Stimulated activated CD4-positive, alpha-beta T cell treated with anti-CD3 and anti-CD28 coated beads, Interleukin-12 subunit alpha, Interleukin-12 subunit beta, amount 100 ng/mL, for 24 hours (primary cell): ENCODE results near the gene KCNMB3.
"Not testable (repeated sequence)": the region's sequence is repeated elsewhere in the genome, so short reads cannot be mapped to it uniquely, and the experiment has no call there.

Experiments used
- DNase-seq, 2 experiments: peaks; one replicate each; pipeline ENCODE4 v3.0.0-alpha.2; 2020; ENCODE audit warnings: low read depth in 2 of 2

Gene KCNMB3, protein sequence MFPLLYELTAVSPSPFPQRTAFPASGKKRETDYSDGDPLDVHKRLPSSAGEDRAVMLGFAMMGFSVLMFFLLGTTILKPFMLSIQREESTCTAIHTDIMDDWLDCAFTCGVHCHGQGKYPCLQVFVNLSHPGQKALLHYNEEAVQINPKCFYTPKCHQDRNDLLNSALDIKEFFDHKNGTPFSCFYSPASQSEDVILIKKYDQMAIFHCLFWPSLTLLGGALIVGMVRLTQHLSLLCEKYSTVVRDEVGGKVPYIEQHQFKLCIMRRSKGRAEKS

DNA sequence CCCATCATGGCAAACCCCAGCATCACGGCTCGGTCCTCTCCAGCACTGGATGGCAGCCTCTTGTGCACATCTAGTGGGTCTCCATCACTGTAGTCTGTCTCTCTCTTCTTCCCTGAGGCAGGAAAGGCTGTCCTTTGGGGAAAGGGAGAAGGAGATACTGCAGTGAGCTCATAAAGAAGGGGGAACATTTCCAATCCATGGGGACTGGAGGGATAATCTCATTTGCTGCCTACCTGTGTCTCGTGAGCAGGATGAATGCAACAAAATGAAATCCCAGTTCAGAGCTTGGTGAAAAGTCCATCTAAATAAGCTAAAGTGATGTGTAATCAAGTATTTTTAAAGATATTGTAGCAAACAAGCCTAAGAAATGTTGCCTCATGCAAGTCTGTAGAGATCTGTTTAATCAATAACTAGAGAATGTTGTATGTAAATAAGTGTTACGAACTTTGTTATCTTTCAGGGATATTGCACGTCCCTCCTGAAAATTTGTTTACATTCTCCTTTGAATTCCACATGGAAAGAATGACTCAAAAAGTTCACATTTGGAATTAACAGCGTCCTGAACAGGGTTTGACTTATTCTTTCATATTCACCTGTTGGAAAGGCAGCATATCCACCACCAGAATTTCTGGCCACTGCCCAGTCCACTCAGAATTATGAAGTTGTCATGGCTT lies at the start of gene KCNMB3:
TSS of gene KCNMB3 (minus strand) at position 312 of the 674 bp plus-strand sequence. CDS start at position 188, 124 bp downstream.
- no peak for DNase-seq

DNA sequence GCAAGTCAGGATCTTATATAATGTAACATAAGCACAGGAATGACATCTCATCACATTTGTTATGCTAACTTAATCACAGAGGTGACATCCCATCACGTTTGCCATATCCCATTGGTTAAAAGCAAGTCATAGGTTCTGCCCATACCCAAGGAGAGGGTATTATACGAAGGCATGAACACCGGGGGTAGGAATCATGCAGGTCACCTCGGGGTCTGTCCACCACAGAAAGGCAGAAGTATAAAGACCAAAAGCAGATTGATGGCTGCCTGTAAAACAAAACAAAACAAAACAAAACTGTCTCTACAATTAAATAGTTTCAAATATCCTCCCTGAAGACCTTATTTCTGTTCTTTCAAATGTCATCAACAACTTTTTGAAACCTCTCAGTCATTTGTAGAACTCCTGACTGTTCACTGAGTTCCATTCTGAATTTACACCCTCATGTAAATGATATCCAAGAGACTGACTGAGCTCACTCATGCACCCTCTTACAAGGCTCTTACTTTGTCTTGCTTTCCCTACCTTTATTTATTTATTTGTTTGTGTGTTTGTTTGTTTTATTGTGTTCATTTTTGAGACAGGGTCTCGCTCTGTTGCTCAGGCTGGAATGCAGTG lies 49.2 kb upstream of the KCNMB3 start:
- no peak for DNase-seq

DNA sequence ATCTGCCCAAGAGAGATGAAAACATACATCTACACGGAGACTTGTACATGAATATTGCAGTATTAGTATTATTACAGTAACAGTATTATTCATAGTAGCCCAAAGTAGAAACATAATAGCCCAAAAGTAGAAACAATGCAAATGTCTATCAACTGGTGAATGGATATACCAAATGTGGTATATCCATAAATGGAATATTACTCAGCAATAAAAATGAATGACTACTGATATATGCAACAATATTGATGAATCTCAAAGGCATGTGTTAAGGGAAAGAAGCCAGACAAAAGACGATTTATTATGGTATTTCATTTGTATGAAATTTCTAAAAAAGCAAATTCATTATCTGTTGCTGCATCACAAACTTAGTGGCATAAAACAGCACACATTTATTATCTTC lies 48.4 kb upstream of the KCNMB3 start:
- no peak for DNase-seq

DNA sequence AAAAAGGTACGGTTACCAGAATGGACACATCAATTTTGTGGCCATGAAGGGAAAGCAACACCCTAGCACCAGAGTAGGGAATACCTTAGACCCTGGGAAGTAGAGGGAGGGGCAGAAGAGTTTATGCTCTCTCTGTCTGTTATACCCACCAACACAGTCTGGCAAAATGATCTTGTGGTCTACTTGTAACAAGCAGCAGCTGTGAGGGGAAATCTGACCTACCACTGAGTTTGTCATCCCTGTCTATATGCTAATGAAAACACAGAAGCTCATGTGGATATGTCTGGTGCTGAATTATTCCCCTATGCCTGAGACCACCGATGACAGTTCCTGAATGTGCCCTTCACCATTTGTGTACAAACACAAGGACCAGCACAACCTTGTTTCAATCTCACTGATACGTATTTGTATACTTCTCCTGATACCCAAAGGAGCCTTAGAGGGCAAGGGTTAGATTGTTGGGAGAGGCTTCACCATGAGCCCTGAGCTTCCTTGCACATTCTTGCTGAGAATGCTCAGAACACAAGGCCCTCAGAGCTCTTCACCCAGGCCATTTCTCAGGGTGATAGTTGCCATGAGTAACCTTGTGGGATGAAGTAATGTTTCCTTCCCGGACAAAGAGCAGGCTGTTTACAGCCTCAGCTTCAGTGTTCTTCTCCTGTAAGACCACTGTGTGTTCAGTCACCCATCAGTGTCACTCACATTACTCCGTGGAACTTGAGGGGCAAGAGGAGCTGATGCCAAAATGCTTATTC lies 47.2 kb upstream of the KCNMB3 start:
- no peak for DNase-seq

DNA sequence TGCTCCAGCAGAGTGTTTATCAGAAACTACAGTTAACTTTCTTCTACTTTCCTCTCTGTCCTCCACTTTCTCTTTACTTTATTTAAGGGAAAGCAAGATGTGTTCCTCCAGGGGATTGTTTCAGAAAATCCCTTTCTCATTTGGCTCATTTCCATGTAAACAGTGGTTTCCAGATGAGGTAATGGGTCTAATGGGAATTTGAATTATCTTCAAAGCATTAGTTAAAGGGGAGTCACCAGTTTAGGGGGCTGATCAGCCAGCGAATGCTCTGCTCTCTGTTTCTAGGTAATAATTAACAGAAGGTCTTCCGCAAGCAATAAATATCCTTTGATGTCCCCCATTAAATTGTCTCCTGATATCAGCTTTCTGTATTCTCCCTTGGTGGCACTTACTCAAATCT lies 41.5 kb upstream of the KCNMB3 start:
- no peak for DNase-seq

DNA sequence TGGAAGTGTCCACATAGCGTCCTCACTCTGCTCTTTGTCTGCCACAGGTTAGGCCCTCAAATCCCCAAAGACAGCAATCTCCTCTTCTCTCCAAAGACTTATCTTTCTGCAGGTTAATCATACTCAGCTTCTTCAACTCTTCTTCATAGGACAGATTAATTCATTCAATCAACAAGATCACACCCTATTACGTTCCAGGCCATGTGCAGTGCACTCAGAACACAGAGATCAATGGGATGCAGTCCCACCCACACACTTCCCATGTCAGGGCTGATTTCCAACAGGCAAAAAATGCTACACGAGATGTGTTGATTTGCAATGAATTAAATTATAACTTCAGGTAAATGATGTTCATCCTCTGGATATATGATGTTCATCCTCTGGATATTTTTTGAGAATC lies 38.4 kb upstream of the KCNMB3 start:
- no peak for DNase-seq

DNA sequence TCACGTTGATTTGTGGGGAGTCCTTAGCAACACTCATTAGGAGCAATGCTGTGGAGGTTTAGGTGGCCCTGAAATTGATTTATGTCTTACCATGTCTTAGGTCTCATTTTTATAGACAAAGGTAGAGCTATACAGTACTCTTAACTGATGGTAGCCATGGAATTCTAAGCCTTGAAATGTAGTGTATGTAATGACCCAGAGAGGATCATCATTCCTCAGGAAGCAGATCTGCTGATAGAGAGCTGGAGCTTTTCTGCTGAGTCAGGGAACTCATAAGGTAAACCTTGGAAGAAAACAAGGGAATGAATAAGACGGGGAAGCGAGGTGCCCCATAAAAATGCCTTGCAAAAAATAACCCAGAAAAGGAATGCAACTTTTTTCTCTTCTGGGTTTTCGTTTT lies 37.9 kb upstream of the KCNMB3 start:
- DNase-seq: no peak

DNA sequence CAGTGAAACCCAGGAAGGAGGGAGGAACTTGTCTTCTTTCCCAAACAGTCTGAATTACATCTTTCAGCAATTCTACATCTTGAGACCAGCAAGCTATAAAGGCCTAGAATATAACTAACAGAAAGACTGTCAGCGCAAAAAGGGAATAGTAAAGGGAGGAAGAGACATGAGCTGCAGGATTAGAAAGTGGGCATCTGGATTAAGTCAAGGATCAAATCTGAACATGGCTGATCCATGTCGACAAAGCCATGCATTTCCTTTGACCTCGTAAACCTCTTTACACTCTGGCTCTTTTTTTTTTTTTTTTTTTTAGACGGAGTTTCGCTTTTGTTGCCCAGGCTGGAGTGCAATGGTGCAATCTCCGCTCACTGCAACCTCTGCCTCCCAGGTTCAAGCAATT lies 35.4 kb upstream of the KCNMB3 start:
- DNase-seq: no peak

DNA sequence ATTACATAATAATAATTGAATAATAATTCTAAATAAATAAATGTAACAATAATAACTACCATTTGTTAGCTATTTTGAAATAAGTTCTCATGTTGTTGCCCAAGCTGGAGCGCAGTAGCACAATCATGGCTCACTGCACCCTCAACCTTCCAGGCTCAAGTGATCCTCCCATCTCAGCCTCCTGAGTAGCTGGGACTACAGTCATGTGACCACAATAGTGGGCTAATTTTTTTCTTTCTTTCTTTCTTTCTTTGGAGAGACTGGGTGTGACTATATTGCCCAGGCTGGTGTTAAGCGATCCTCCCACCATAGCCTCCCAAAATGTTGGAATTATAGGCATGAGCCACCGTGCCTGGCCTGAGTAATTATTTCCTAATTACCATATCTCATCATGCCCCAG lies 30.9 kb upstream of the KCNMB3 start:
- DNase-seq: no peak

DNA sequence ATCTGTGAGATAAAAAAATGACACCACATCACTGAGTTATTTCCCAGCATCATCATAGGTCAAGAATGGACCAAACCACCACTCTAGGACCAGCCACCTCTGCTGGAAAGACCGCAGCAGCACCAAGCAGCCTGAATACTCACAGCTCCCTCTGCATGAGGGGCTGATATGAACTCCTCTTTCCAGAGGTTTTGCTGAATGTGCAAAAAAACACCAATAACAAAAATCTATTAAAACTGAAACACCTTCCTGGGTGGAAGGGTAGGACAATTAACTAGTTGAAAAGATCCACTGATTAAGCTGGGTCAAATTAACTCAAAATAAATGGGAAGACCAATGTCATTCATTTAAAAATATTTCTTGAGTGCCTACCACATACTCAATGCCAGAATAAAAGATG lies 28.9 kb upstream of the KCNMB3 start:
- DNase-seq: no peak

DNA sequence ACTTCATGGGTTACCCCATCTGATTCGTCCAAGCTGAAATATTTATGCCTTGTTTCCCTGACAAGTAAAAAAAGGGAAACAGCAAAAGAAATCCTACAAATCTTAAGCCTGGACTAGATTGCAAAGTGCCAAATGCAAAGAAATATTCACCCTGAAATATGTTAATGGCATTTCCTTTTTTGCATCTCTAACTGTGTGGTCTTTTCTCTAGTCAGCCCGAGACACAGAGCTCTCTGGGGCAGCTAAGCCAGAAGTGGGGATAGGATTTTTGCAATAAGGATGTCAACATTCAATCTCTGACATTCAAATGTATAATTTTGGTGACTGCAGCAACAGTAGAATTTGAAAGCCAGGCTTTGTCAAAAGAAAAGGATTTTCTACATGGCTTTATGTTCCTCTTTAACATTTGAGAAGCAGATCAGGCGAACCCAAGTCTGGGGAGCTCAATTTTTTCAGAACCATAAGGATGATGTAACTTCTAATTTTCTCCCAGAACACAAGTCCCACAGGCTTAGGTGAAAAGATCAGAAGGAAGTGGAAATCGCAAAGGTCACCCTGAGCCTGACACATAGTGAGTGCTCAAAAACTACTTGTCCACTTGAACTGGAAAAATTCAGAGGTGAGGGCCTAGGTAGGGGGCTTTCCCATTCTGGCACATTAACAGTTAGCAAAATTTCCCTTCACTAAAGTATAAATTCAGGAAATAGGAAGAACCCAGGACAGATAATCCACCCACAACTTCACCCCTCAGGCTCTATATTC lies 28.2 kb upstream of the KCNMB3 start:
- no peak for DNase-seq

DNA sequence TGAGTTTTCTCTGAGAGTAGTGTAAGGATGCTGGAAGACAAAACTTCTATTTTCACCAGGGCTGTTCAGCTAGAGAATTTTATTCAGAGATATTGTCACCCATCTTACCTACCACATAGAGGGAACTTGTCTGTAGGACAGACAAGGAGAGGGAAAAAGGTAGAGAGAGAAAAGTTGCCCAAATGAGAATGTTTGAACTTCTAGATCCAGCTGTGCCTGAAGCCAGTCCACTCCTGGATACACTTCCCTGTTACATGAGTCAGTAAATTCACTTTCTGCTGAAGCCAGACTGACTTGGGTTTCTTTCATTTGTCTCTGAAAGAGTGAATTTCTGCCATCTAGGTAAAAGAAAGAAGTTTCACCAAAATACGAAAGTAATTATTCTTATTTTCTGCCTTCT lies 27.2 kb upstream of the KCNMB3 start:
- DNase-seq: no peak

DNA sequence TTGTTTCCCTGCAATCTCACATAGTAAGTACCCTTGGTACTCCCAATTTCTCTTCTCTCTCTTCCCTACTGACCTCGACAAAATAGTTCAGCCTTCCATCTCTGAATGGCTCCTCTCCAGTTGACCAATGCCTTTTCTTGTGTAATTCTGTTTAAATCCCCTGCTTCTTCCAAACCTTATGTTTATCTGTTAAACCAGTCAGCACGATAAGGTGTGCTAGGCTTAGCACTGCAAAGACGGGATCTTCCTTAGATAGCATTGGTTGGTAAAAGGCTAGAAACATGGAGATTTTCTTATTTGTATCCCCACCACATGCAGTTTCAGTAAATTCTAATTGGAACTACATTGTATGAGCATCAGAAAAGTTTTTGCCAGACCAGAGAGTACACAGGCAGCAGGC lies 25.8 kb upstream of the KCNMB3 start:
- DNase-seq: no peak

DNA sequence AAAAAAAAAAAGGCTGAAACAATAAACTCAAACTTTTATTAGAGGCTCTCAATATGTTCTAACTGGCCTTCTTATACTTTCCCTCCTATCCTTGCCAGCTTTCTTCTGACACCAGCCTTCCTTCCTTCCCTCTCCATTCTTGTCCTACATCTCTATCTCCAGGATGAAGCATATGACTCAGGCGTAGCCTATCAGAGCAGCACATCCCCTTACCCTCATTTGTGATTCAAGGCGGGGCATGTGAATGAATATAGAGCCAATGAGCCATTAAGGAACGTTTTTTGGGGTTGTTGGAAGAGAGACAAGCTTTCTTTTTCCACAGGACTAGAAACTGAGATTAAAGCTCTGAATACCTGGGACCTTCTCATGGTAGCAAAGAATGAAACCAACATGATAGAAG lies 25.1 kb upstream of the KCNMB3 start:
- no peak for DNase-seq

DNA sequence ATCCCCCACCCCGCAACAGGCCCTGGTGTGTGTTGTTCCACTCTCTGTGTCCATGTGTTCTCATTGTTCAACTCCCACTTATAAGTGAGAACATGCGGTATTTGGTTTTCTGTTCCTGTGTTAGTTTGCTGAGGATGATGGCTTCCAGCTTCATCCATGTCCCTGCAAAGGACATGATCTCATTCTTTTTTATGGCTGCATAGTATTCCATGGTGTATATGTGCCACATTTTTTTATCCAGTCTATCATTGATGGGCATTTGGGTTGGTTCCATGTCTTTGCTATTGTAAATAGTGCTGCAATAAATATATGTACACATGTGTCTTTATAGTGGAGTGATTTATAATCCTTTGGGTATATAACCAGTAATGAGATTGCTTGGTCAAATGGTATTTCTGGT lies 23.5 kb upstream of the KCNMB3 start:
- DNase-seq: not testable (repeated sequence)

DNA sequence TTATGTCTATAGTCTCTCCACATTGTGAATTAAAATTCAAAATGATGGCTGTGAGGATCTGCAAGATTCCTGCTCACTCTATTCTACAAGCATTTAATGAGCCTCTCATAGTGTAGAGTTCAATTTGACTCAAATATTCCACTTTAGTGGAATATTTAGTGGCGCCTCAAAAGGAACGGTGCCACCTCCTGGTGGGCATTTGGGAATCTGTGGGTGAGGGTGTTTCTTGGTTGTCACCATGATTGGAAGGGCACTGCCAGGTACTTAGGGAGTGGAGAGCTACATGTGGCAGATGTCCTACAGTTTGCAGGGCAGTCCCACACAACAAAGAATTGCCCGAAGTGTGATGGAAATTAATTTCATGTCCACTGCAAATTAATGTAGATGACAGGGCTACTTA lies 21.5 kb upstream of the KCNMB3 start:
- DNase-seq: no peak

DNA sequence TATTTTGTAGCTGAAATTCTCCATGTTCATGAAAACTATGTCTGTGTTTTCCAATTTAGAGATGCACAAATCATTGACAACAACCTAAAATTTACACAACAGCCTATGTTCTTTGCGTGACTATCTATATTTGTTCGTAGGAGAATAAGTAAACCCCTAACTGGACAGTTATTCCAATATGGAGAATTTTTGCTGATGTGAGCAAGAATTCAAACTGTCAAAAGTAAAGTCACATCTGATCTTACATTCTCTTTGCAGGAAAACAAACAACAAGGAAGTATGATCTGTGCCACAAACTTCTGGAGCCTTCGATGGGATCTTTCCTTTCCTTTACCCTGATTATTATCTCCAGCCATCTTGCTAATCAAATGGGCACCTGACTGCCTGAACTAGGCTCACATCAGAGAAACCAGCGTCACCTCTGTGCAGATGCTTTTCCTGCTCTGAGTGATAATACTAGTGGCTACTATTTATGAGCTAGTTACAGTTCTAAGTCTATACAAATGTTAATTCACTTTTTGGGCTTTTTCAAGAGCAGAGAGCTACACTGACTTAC lies 18.3 kb upstream of the KCNMB3 start:
- DNase-seq: no peak

DNA sequence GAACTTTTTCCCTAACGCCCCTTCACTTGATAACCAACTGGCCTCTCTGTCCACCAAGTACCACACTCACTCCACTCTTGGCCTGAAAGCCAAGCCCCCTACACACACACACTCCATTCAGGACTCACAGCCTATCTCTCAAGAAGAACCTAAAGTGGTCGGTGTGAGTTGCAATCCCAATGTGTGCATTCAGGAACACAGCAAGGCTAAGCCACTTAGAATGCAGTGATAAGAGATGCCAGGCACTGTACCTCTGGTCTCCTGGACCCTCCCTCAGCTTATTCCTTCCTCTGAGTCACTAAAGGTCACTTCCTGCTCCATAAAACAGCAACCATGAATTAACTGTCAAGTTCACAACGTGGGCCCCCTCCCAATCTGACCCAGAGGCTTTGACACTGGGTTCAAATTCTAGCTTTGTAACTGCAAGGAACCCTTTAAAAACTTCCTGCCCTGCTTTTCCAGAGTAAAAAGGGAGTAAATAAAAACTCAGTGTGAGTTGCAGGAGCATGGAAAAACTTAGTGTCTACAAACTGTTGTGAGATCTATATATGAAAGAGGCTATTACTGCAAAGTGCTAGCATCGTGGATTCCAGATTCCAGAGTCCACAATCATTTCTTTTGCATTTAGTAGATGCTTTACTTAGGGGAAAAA lies 17.6 kb upstream of the KCNMB3 start:
- DNase-seq: no peak

DNA sequence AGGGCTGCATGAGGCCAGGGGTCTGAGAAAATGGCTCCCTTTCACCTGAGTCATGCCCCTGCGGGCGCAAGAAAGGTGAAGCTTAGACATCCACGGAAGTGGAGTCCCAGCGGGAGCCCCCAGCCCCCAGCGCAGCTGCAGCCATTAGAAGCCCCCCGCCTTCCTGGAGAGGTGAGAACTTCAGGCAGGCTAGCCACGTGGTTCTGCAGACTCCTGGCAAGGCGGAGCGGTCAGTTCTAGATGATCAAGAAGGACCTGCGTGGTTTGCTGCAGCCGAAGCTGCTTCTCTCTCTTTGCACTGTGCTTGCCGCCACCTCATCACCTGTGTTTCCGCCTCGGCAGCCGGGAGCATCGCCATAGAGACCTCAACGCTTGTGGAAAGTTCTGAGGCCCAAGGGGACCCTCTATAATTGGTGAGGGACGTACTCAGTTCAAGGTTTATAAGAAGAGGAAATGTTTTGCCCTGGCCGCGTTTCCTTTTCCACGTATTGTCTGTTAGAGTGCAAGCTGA lies 15.8 kb upstream of the KCNMB3 start:
- DNase-seq: no peak

DNA sequence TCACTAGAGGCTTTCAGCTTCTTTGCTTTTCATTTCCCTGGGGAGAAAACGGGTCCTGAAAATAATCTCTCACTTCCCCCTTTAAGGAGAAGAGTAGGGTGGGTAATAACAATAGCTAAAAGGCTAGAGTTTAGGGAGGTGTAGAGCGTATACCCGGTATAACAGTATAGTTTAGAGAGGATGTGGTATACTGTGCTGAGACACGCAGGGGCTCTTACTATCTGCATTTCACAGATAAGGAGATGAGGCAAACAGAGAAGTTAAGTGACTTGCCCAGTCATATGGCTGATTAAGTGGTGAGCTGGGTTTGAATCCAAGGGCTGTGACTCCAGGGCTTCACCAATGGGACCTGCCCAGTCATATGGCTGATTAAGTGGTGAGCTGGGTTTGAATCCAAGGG lies 15.0 kb upstream of the KCNMB3 start:
- DNase-seq: no peak

DNA sequence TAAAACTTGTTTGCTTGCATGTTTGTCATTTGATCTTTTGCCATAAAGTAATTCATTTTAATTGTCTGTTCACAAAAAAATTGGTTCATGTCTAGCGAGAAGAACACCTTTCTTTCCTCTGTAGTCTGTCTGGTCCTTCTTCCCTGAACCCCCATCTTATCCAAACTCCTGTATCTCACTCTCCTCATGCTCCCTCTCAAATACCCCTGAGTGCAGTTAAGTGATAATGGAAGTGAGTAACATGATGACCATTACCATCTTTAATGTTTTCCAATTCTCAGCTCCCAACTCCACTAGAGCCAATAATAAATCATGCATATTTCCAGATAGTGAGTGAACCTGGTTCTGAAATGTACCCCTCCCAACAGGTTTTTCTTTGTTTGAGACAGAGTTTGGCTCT lies 14.2 kb upstream of the KCNMB3 start:
- no peak for DNase-seq
